Nephron (organoid): ENCODE data around the gene SCGB1C1.

ENCODE experiments used
- H3K27ac Mint-ChIP-seq, 3 experiments: 2 replicates each; pipeline ENCODE4 v1.8.0; 2020; ENCODE audit warnings: mixed read lengths in 3 of 3, mild to moderate bottlenecking in 2 of 3, moderate library complexity in 1 of 3
- H3K27me3 Mint-ChIP-seq: 2 replicates; pipeline ENCODE4 v1.8.0; 2021; ENCODE audit warnings: low read depth, mild to moderate bottlenecking, moderate library complexity, mixed read lengths
- H3K36me3 Mint-ChIP-seq: 2 replicates; pipeline ENCODE4 v1.8.0; 2020; ENCODE audit warnings: low read depth, mixed read lengths
- H3K4me1 Mint-ChIP-seq: 2 replicates; pipeline ENCODE4 v1.8.0; 2020; ENCODE audit warnings: mixed read lengths
- H3K4me3 Mint-ChIP-seq, 3 experiments: 2 replicates each; pipeline ENCODE4 v1.8.0; 2020; ENCODE audit warnings: mild to moderate bottlenecking in 3 of 3, mixed read lengths in 3 of 3, moderate library complexity in 2 of 3
- H3K9me3 Mint-ChIP-seq: 2 replicates; pipeline ENCODE4 v1.8.0; 2020; ENCODE audit warnings: mixed read lengths
- TF ChIP-seq, protein P1 (sequence below), 3 experiments: fragments of 200-600 bp; sonication (generic); IDR thresholded peaks; one replicate each; pipeline ENCODE4 v1.5.0; 2021; ENCODE audit warnings: antibody characterized with exemption in 3 of 3; ENCODE audit not compliant: unreplicated experiment in 3 of 3

SCGB1C1 gene

GRCh38 chr11:221998-222789 lies 29.3 kb downstream of the SCGB1C1 start:
- no peaks in the 10 kb centered on the region for H3K4me1 Mint-ChIP-seq
- peaks cover 22% of the 10 kb centered on the region for H3K36me3 Mint-ChIP-seq
- TF ChIP-seq, protein P1, sequence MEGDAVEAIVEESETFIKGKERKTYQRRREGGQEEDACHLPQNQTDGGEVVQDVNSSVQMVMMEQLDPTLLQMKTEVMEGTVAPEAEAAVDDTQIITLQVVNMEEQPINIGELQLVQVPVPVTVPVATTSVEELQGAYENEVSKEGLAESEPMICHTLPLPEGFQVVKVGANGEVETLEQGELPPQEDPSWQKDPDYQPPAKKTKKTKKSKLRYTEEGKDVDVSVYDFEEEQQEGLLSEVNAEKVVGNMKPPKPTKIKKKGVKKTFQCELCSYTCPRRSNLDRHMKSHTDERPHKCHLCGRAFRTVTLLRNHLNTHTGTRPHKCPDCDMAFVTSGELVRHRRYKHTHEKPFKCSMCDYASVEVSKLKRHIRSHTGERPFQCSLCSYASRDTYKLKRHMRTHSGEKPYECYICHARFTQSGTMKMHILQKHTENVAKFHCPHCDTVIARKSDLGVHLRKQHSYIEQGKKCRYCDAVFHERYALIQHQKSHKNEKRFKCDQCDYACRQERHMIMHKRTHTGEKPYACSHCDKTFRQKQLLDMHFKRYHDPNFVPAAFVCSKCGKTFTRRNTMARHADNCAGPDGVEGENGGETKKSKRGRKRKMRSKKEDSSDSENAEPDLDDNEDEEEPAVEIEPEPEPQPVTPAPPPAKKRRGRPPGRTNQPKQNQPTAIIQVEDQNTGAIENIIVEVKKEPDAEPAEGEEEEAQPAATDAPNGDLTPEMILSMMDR (IDR thresholded peaks at IDR 0.05; ENCODE audit: unreplicated experiment in 3 of 3) = no peak
- no peaks in the 10 kb centered on the region for H3K27me3 Mint-ChIP-seq
- no peak overlapping the region for H3K27ac Mint-ChIP-seq
- no peak overlapping the region for H3K4me3 Mint-ChIP-seq
- H3K9me3 Mint-ChIP-seq = no peaks in the 10 kb centered on the region

GRCh38 chr11:223026-223789 lies 30.3 kb downstream of the SCGB1C1 start:
- Mint-ChIP-seq H3K27ac (no peak overlapping the region), H3K27me3 (no peaks in the 10 kb centered on the region), H3K36me3 (peaks cover 23% of the 10 kb centered on the region), H3K4me3 (no peak overlapping the region), H3K4me1 (no peaks in the 10 kb centered on the region), H3K9me3 (no peaks in the 10 kb centered on the region)
- TF ChIP-seq, protein P1 (IDR thresholded peaks at IDR 0.05; ENCODE audit: unreplicated experiment in 3 of 3) = no peak

GRCh38 chr11:223884-224283 lies 31.0 kb downstream of the SCGB1C1 start:
- no peak overlapping the region for H3K4me3 Mint-ChIP-seq
- no peak overlapping the region for H3K27ac Mint-ChIP-seq
- H3K9me3 Mint-ChIP-seq = no peaks in the 10 kb centered on the region
- TF ChIP-seq, protein P1 (IDR thresholded peaks at IDR 0.05; ENCODE audit: unreplicated experiment in 3 of 3) = no peak
- H3K27me3 Mint-ChIP-seq = no peaks in the 10 kb centered on the region
- peaks cover 30% of the 10 kb centered on the region for H3K36me3 Mint-ChIP-seq
- H3K4me1 Mint-ChIP-seq = no peaks in the 10 kb centered on the region

DNA sequence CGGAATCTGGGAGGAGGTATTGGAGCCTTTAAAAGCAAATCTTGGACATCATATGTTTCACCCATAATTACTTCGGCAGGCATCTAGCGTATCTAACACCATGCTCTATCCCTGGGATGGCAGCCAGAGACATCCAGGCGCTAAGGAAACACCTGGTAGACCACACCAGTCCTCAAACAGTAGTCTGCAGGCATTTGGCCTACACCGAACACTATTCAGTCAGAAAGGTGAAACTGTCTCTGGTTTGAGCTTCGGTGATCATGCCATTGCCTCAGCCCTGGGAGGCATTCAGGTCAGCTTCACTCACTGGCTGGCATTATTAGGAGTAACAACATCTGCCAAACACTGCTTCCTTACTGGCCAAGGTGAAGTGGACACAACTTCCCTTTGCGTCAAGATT lies 31.5 kb downstream of the SCGB1C1 start:
- H3K27me3 Mint-ChIP-seq = no peaks in the 10 kb centered on the region
- peaks cover 27% of the 10 kb centered on the region for H3K36me3 Mint-ChIP-seq
- no peak overlapping the region for H3K4me3 Mint-ChIP-seq
- TF ChIP-seq, protein P1 (IDR thresholded peaks at IDR 0.05; ENCODE audit: unreplicated experiment in 3 of 3) = no peak
- no peaks in the 10 kb centered on the region for H3K9me3 Mint-ChIP-seq
- no peak overlapping the region for H3K27ac Mint-ChIP-seq
- no peaks in the 10 kb centered on the region for H3K4me1 Mint-ChIP-seq

- H3K4me1 Mint-ChIP-seq = no peaks in the 10 kb centered on the region
- H3K27ac Mint-ChIP-seq = no peak overlapping the region
- TF ChIP-seq, protein P1 (IDR thresholded peaks at IDR 0.05; ENCODE audit: unreplicated experiment in 3 of 3) = no peak
- H3K36me3 Mint-ChIP-seq = peaks cover 32% of the 10 kb centered on the region
- H3K4me3 Mint-ChIP-seq = no peak overlapping the region
- H3K9me3 Mint-ChIP-seq = no peaks in the 10 kb centered on the region
- no peaks in the 10 kb centered on the region for H3K27me3 Mint-ChIP-seq
Observed at GRCh38 chr11:225734-226453, 33.0 kb downstream of the SCGB1C1 start.
